ENCODE data around the gene OR2AE1. TPM values are rescaled to one million over a fixed set of nuclear protein-coding genes. Genes with fewer than 3 reads are reported as not detected.

Gene OR2AE1
- total and polyA plus RNA-seq, 9 of the 15 experiments (the other 6 are each of a cell fraction or from before 2014, with no cell fraction given): 0.27 TPM; not detected in 8

- TF ChIP-seq ZNF407 (IDR thresholded peaks at IDR 0.05; ENCODE audit: low read depth): no peak
- no peak for TF ChIP-seq OTX1 (CRISPR knock-in tag; IDR thresholded peaks at IDR 0.05)
- TF ChIP-seq MXD1 (CRISPR knock-in tag; IDR thresholded peaks at IDR 0.05; ENCODE audit: borderline replicate concordance, poor library complexity, severe bottlenecking): no peak
- TF ChIP-seq ZNF282 (CRISPR knock-in tag; IDR thresholded peaks at IDR 0.05): no peak
- no peak for TF ChIP-seq ZNF583 (CRISPR knock-in tag; IDR thresholded peaks at IDR 0.05)
- TF ChIP-seq ZNF133 (CRISPR knock-in tag; IDR thresholded peaks at IDR 0.05): no peak
- no peak for TF ChIP-seq NR0B1 (IDR thresholded peaks at IDR 0.05; ENCODE audit: partially characterized antibody)
- TF ChIP-seq HOMEZ (CRISPR knock-in tag; IDR thresholded peaks at IDR 0.05): no peak
- TF ChIP-seq THRB (CRISPR knock-in tag; conservative IDR thresholded peaks at IDR 0.05): no peak
- no peak for TF ChIP-seq SAFB2 (IDR thresholded peaks at IDR 0.05; ENCODE audit: borderline replicate concordance, low read depth, low read length, severe bottlenecking)
- no peak for TF ChIP-seq RNF219 (CRISPR knock-in tag; IDR thresholded peaks at IDR 0.05)
Measured at GRCh38 chr7:99833289-99833877, 43.5 kb downstream of the OR2AE1 start (continued).

All from K562 (cell line).